K562 (cell line): ENCODE measurements around the gene ARMH3. TPM values are rescaled to one million over a fixed set of nuclear protein-coding genes. Genes with fewer than 3 reads are reported as not detected.

Source experiments
- ATAC-seq: fragments of 200-7000 bp; cut with Tn5 transposase; 3 replicates; pipeline ENCODE4 v1.9.1; 2020; ENCODE audit warnings: moderate library complexity
- BruUV-seq: library from RNA; stranded (reverse); fragments of 400-500 nt; replicated peaks from 2 replicates; lab custom pipeline; 2021; lab: Mats Ljungman, UMichigan
- CTCF ChIA-PET: fragments of 300-600 bp; formaldehyde crosslinking; extraction: SDS; loops from one replicate; lab custom pipeline; 2021; ENCODE audit warnings: low intra/inter-chr PET ratio; lab: Yijun Ruan, JAX
- POLR2A ChIA-PET: fragments of 300-600, 350-650 bp; sonication (Branson Sonifier 250); formaldehyde crosslinking; extraction: SDS; loops from one replicate; lab custom pipeline; 2021; ENCODE audit warnings: antibody characterized with exemption, inconsistent platforms; lab: Yijun Ruan, JAX
- DNase-seq, 4 experiments: peaks; one replicate each; pipeline versions ENCODE4 v3.0.0 to v3.0.0-alpha.2; 2011 to 2018; ENCODE audit warnings: low spot score in 3 of 4, mixed read lengths in 3 of 4; ENCODE audit errors: extremely low read depth in 1 of 4
- FAIRE-seq: peaks from 2 replicates; lab custom pipeline; 2011; peaks lifted over from hg19 to GRCh38; lab: Jason Lieb, UNC
- H2AFZ ChIP-seq: 2 replicates; pipeline ENCODE4 v1.6.0; 2011; ENCODE audit warnings: low read depth, low read length, control low read depth, inconsistent platforms
- H3K27ac ChIP-seq: fragments of 200-600 bp; 3 replicates; pipeline ENCODE4 v1.8.0; 2011; ENCODE audit warnings: low read depth, mild to moderate bottlenecking, control low read depth, inconsistent platforms, low read length, moderate library complexity, mixed read lengths; ENCODE audit errors: extremely low read depth
- H3K27me3 ChIP-seq, 2 experiments: fragments of 300-600 bp in 1 of 2; 2 replicates in 1 of 2; 3 replicates in 1 of 2; pipeline versions ENCODE4 v1.6.0 to v1.8.0; 2011; ENCODE audit warnings: inconsistent platforms in 2 of 2, low read length in 2 of 2, mild to moderate bottlenecking in 1 of 2, mixed read lengths in 1 of 2, moderate library complexity in 1 of 2; ENCODE audit not compliant: control insufficient read depth in 2 of 2, insufficient read depth in 2 of 2
- H3K36me3 ChIP-seq: fragments of 300-600 bp; 3 replicates; pipeline ENCODE4 v1.8.0; 2011; ENCODE audit warnings: mild to moderate bottlenecking, low read length, inconsistent platforms; ENCODE audit not compliant: control insufficient read depth, insufficient read depth
- H3K4me1 ChIP-seq, 2 experiments: fragments of 200-600 bp in 1 of 2; replicated peaks in 1 of 2; 2 replicates in 1 of 2; 3 replicates in 1 of 2; pipeline versions ENCODE4 v1.5.1 to v1.8.0; 2011; ENCODE audit warnings: inconsistent platforms in 2 of 2, low read length in 2 of 2, mild to moderate bottlenecking in 1 of 2, mixed read lengths in 1 of 2, moderate library complexity in 1 of 2; ENCODE audit not compliant: control insufficient read depth in 2 of 2, insufficient read depth in 2 of 2
- H3K4me2 ChIP-seq: 2 replicates; pipeline ENCODE4 v1.6.1; 2011; ENCODE audit warnings: low read length, control low read depth, inconsistent platforms, mixed read lengths; ENCODE audit not compliant: insufficient read depth
- H3K4me3 ChIP-seq: fragments of 200-600 bp; sonication (generic), shearing (Covaris generic); 2 replicates; pipeline ENCODE4 v1.5.1; 2016; ENCODE audit warnings: control low read depth, inconsistent platforms
- H3K79me2 ChIP-seq: fragments of 200-600 bp; 3 replicates; pipeline ENCODE4 v1.8.0; 2011; ENCODE audit warnings: low read length, inconsistent platforms; ENCODE audit not compliant: control insufficient read depth, insufficient read depth
- H3K9ac ChIP-seq, 2 experiments: 2 replicates each; pipeline versions ENCODE4 v1.6.0 to v1.6.1; 2011; ENCODE audit warnings: low read depth in 2 of 2, low read length in 2 of 2, control low read depth in 1 of 2, inconsistent platforms in 1 of 2, mild to moderate bottlenecking in 1 of 2, mixed read lengths in 1 of 2; ENCODE audit not compliant: insufficient read depth in 1 of 2
- H3K9me1 ChIP-seq: one replicate; pipeline ENCODE4 v1.6.0; 2011; ENCODE audit warnings: inconsistent platforms, mild to moderate bottlenecking, low read length, moderate library complexity; ENCODE audit not compliant: control insufficient read depth, insufficient read depth
- H3K9me3 ChIP-seq: replicated peaks from 2 replicates; pipeline ENCODE4 v1.5.1; 2011; ENCODE audit warnings: low read depth, low read length, inconsistent platforms; ENCODE audit not compliant: control insufficient read depth, insufficient read depth
- H4K20me1 ChIP-seq: replicated peaks from 2 replicates; pipeline ENCODE4 v1.6.1; 2011; ENCODE audit warnings: low read length, inconsistent platforms, mixed read lengths; ENCODE audit not compliant: control insufficient read depth, insufficient read depth
- CC2D1A ChIP-seq: fragments of 450-650 bp; IDR thresholded peaks from 2 replicates; pipeline ENCODE4 v1.6.1; 2017; ENCODE audit warnings: mild to moderate bottlenecking
- DIDO1 ChIP-seq: fragments of 450-650 bp; IDR thresholded peaks from 2 replicates; pipeline ENCODE4 v1.6.1; 2016; ENCODE audit warnings: low read depth, missing biosample characterization, missing genetic modification characterization
- ELF1 ChIP-seq: fragments of 200-800 bp; sonication (Bioruptor generic); IDR thresholded peaks from 2 replicates; pipeline ENCODE4 v1.6.1; 2016; ENCODE audit warnings: missing genetic modification characterization, missing compliant biosample characterization
- ETS2 ChIP-seq: IDR thresholded peaks from 2 replicates; pipeline ENCODE4 v1.6.1; 2016; ENCODE audit warnings: borderline replicate concordance, missing genetic modification characterization, mild to moderate bottlenecking, moderate library complexity, missing compliant biosample characterization; ENCODE audit not compliant: poor library complexity, severe bottlenecking
- LCOR ChIP-seq: sonication (generic); formaldehyde crosslinking; IDR thresholded peaks from 2 replicates; pipeline ENCODE4 v1.8.0; 2022; ENCODE audit warnings: mild to moderate bottlenecking, missing genetic modification reagents
- PHF20 ChIP-seq: fragments of 450-650 bp; IDR thresholded peaks from 2 replicates; pipeline ENCODE4 v1.6.1; 2018; ENCODE audit not compliant: partially characterized antibody
- RBBP5 ChIP-seq: fragments of 200-600 bp; sonication (generic); IDR thresholded peaks from 2 replicates; pipeline ENCODE4 v1.6.1; 2012; ENCODE audit warnings: borderline replicate concordance, mild to moderate bottlenecking, low read length, control low read depth, inconsistent platforms; ENCODE audit not compliant: insufficient read depth, poor library complexity, severe bottlenecking
- SAP30 ChIP-seq: fragments of 200-600 bp; sonication (generic); IDR thresholded peaks from 2 replicates; pipeline ENCODE4 v1.6.1; 2012; ENCODE audit warnings: borderline replicate concordance, low read depth, mild to moderate bottlenecking, moderate library complexity, low read length, control low read depth, inconsistent platforms; ENCODE audit not compliant: insufficient read depth, poor library complexity, severe bottlenecking
- ZNF57 ChIP-seq: fragments of 450-650 bp; formaldehyde crosslinking; IDR thresholded peaks from 2 replicates; pipeline ENCODE4 v1.4.0; 2020; ENCODE audit warnings: mild to moderate bottlenecking, moderate library complexity
- ZSCAN32 ChIP-seq: fragments of 450-650 bp; formaldehyde crosslinking; IDR thresholded peaks from 2 replicates; pipeline ENCODE4 v1.4.0; 2020; ENCODE audit warnings: mild to moderate bottlenecking, moderate library complexity
- WGBS: fragments of 100-300 bp; shearing (Covaris generic); methylation state at CpG from one replicate; pipeline ENCODE4 v1.1.6; 2016; ENCODE audit warnings: low coverage, mixed read lengths; ENCODE audit not compliant: insufficient coverage; ENCODE audit errors: missing lambda C conversion rate; 5-methylcytosine and 5-hydroxymethylcytosine counted together
- in situ Hi-C: fragments of 300-500 bp; cut with MboI; formaldehyde crosslinking; loops from 4 replicates; pipeline ENCODE4 v1.15.0; 2018; ENCODE audit warnings: inconsistent platforms, mixed read lengths
- intact Hi-C: fragments of 100-400 bp; cut with micrococcal nuclease; formaldehyde crosslinking; loops from 2 replicates; pipeline ENCODE4 v1.14.2; 2022
- polyA plus RNA-seq, 8 experiments: library from polyadenylated mRNA; depleted of rRNA in 4 of 8; stranded (reverse) in 5 of 8; unstranded in 3 of 8; fragments of >200 nt; fragmentation: Nextera tagmentation in 2 of 8; fragmentation: Illumina TruSeq in 1 of 8; extraction: Ambion mirVana in 2 of 8; extraction: Trizol in 1 of 8; gene quantifications; 2 replicates each; pipeline versions ENCODE4 v1.2.1 to v1.2.3, GENCODE V29; 2011 to 2014; ENCODE audit warnings: inconsistent platforms in 1 of 8, missing spikeins in 1 of 8
- total RNA-seq, 7 experiments: library from RNA; depleted of rRNA in 6 of 7; stranded (reverse); fragments of >200 nt in 6 of 7; fragmentation: Illumina TruSeq in 2 of 7; extraction: Trizol in 2 of 7; gene quantifications; 2 replicates each; pipeline versions ENCODE4 v1.2.1 to v1.2.3, GENCODE V29; 2011 to 2021; ENCODE audit warnings: low replicate concordance in 1 of 7
- TF ChIP-seq, protein P1 (sequence below): fragments of 450-650 bp; formaldehyde crosslinking; IDR thresholded peaks from 2 replicates; pipeline ENCODE4 v1.4.0; 2022; ENCODE audit warnings: mild to moderate bottlenecking, moderate library complexity
- TF ChIP-seq, protein P2 (sequence below): fragments of 450-650 bp; formaldehyde crosslinking; IDR thresholded peaks from 2 replicates; pipeline ENCODE4 v1.4.0; 2020; ENCODE audit warnings: mild to moderate bottlenecking, mixed read lengths
- TF ChIP-seq, protein P3 (sequence below): sonication (generic); formaldehyde crosslinking; IDR thresholded peaks from 2 replicates; pipeline ENCODE4 v1.8.1; 2022; ENCODE audit warnings: missing genetic modification reagents
- TF ChIP-seq, protein P4 (sequence below): fragments of 250-450 bp; sonication (Bioruptor Pico); IDR thresholded peaks from 2 replicates; pipeline ENCODE4 v1.4.0; 2020; ENCODE audit warnings: mild to moderate bottlenecking

The ARMH3 gene
- total and polyA plus RNA-seq, 9 of the 15 experiments (the other 6 are each of a cell fraction or from before 2014, with no cell fraction given), result 0.29 to 0.73 TPM; not detected in 7

DNA sequence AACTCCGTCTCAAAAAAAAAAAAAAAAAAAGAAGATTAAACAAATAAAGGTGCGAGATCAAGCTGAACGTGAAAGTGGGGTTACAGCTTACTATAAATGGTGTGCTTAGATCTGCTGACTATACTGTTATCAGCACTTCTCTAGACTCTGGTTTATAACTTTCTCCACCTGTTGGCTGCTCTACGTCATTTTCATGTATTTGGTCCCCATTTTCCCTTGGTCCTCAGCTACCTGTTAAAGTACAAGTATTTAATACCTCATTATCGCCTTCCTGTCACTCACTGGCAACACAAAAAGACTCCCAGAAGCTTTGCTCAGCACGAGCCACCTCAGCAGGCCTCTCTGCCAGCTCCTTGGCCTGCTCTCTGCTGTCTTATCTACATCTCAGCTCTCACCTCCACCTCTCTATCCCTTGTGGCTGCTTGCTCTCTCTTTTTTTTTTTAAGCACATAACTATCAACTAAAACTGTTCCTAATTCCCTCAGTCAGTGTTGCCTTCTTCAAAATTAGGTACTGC, 95.0 kb downstream of the ARMH3 start:
- BruUV-seq, result no TSS peak
- CTCF ChIA-PET, result no interaction called here
- POLR2A ChIA-PET, result no interaction called here

More for the DNA sequence above, 95.0 kb downstream of the ARMH3 start:
- Histone ChIP-seq H3K27me3 (no peaks in the 10 kb centered on the region), H3K36me3 (no peaks in the 10 kb centered on the region), H3K4me3 (no peak overlapping the region), H3K79me2 (no peaks in the 10 kb centered on the region), H3K27ac (no peak overlapping the region), H3K4me1 (no peaks in the 10 kb centered on the region), H4K20me1 (no peaks in the 10 kb centered on the region), H3K9me3 (no peaks in the 10 kb centered on the region), H3K9me1 (no peaks in the 10 kb centered on the region), H3K4me2 (no peak overlapping the region), H2AFZ (no peak overlapping the region), H3K9ac (no peak overlapping the region)
- intact Hi-C loops (no loop called here), in situ Hi-C loops (no loop called here)
- ATAC-seq (no peak), DNase-seq (no peak), FAIRE-seq (no peak)
- TF ChIP-seq ZNF57 (CRISPR knock-in tag) (no peak), LCOR (CRISPR knock-in tag) (no peak), SAP30 (no peak), ELF1 (tag) (no peak), ZSCAN32 (CRISPR knock-in tag) (no peak), ETS2 (no peak), DIDO1 (tag) (no peak), PHF20 (no peak), RBBP5 (no peak), CC2D1A (no peak)
- TF ChIP-seq, protein P1, sequence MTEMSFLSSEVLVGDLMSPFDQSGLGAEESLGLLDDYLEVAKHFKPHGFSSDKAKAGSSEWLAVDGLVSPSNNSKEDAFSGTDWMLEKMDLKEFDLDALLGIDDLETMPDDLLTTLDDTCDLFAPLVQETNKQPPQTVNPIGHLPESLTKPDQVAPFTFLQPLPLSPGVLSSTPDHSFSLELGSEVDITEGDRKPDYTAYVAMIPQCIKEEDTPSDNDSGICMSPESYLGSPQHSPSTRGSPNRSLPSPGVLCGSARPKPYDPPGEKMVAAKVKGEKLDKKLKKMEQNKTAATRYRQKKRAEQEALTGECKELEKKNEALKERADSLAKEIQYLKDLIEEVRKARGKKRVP, result no peak
- TF ChIP-seq, protein P2, sequence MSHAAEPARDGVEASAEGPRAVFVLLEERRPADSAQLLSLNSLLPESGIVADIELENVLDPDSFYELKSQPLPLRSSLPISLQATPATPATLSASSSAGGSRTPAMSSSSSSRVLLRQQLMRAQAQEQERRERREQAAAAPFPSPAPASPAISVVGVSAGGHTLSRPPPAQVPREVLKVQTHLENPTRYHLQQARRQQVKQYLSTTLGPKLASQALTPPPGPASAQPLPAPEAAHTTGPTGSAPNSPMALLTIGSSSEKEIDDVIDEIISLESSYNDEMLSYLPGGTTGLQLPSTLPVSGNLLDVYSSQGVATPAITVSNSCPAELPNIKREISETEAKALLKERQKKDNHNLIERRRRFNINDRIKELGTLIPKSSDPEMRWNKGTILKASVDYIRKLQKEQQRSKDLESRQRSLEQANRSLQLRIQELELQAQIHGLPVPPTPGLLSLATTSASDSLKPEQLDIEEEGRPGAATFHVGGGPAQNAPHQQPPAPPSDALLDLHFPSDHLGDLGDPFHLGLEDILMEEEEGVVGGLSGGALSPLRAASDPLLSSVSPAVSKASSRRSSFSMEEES, result no peak
- TF ChIP-seq, protein P3, sequence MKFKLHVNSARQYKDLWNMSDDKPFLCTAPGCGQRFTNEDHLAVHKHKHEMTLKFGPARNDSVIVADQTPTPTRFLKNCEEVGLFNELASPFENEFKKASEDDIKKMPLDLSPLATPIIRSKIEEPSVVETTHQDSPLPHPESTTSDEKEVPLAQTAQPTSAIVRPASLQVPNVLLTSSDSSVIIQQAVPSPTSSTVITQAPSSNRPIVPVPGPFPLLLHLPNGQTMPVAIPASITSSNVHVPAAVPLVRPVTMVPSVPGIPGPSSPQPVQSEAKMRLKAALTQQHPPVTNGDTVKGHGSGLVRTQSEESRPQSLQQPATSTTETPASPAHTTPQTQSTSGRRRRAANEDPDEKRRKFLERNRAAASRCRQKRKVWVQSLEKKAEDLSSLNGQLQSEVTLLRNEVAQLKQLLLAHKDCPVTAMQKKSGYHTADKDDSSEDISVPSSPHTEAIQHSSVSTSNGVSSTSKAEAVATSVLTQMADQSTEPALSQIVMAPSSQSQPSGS (CRISPR knock-in tag), result no peak
- TF ChIP-seq, protein P4, sequence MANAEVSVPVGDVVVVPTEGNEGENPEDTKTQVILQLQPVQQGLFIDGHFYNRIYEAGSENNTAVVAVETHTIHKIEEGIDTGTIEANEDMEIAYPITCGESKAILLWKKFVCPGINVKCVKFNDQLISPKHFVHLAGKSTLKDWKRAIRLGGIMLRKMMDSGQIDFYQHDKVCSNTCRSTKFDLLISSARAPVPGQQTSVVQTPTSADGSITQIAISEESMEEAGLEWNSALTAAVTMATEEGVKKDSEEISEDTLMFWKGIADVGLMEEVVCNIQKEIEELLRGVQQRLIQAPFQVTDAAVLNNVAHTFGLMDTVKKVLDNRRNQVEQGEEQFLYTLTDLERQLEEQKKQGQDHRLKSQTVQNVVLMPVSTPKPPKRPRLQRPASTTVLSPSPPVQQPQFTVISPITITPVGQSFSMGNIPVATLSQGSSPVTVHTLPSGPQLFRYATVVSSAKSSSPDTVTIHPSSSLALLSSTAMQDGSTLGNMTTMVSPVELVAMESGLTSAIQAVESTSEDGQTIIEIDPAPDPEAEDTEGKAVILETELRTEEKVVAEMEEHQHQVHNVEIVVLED, result no peak
- no CpG with 5 or more reads among the region's 6 CpGs for WGBS
